IMR-90 (cell line): Measurements from ENCODE around the gene SF3A2. TPM values are rescaled to one million over a fixed set of nuclear protein-coding genes. Genes with fewer than 3 reads are reported as not detected.

Source experiments
- ATAC-seq: fragments of 200-7000 bp; cut with Tn5 transposase; 2 replicates; pipeline ENCODE4 v1.9.1; 2020; ENCODE audit warnings: low read depth, mild to moderate bottlenecking, moderate library complexity
- BruUV-seq: library from RNA; stranded (reverse); fragments of 400-500 nt; replicated peaks from 2 replicates; lab custom pipeline; 2021; lab: Mats Ljungman, UMichigan
- CTCF ChIA-PET: fragments of 300-600 bp; formaldehyde crosslinking; extraction: SDS; loops from one replicate; lab custom pipeline; 2021; ENCODE audit warnings: antibody characterized with exemption; lab: Yijun Ruan, JAX
- POLR2A ChIA-PET: fragments of 300-600 bp; sonication (Branson Sonifier 250); formaldehyde crosslinking; loops from one replicate; lab custom pipeline; 2022; ENCODE audit warnings: antibody characterized with exemption; ENCODE audit not compliant: unreplicated experiment; lab: Charles Lee
- DNase-seq: peaks from one replicate; pipeline ENCODE4 v3.0.0; 2013
- H2AFZ ChIP-seq: replicated peaks from 2 replicates; pipeline ENCODE3; 2013; ENCODE audit warnings: low read length, mild to moderate bottlenecking; ENCODE audit not compliant: poor library complexity
- H2AK5ac ChIP-seq: 2 replicates; pipeline ENCODE4 v1.6.1; 2013; ENCODE audit warnings: low read depth, low read length, inconsistent platforms
- H2AK9ac ChIP-seq: replicated peaks from 2 replicates; pipeline ENCODE3; 2013; ENCODE audit warnings: mild to moderate bottlenecking, low read depth, low read length, moderate library complexity; ENCODE audit not compliant: poor library complexity
- H2BK120ac ChIP-seq: 2 replicates; pipeline ENCODE4 v1.6.1; 2013; ENCODE audit warnings: low read depth, low read length, inconsistent platforms
- H2BK15ac ChIP-seq: 3 replicates; pipeline ENCODE4 v1.6.1; 2013; ENCODE audit warnings: low read depth, low read length, inconsistent platforms
- H2BK20ac ChIP-seq: 2 replicates; pipeline ENCODE4 v1.6.1; 2013; ENCODE audit warnings: low read depth, mild to moderate bottlenecking, inconsistent platforms, low read length, moderate library complexity
- H2BK5ac ChIP-seq: 2 replicates; pipeline ENCODE4 v1.6.1; 2013; ENCODE audit warnings: mild to moderate bottlenecking, low read depth, low read length, inconsistent platforms; ENCODE audit not compliant: poor library complexity, severe bottlenecking
- H3K14ac ChIP-seq: replicated peaks from 2 replicates; pipeline ENCODE4 v1.6.1; 2013; ENCODE audit warnings: low read depth, low read length, inconsistent platforms
- H3K18ac ChIP-seq: 2 replicates; pipeline ENCODE4 v1.6.1; 2013; ENCODE audit warnings: low read depth, low read length, control low read depth
- H3K23ac ChIP-seq: 2 replicates; pipeline ENCODE4 v1.6.1; 2013; ENCODE audit warnings: low read depth, low read length, inconsistent platforms
- H3K27ac ChIP-seq: 2 replicates; pipeline ENCODE4 v1.5.1; 2013; ENCODE audit warnings: mild to moderate bottlenecking, control low read depth, low read length; ENCODE audit not compliant: insufficient read depth
- H3K27me3 ChIP-seq: 2 replicates; pipeline ENCODE4 v1.6.1; 2013; ENCODE audit warnings: low read length; ENCODE audit not compliant: control insufficient read depth, insufficient read depth
- H3K36me3 ChIP-seq: 2 replicates; pipeline ENCODE4 v1.6.1; 2013; ENCODE audit warnings: low read length, mixed read lengths; ENCODE audit not compliant: control insufficient read depth, insufficient read depth
- H3K4ac ChIP-seq: 2 replicates; pipeline ENCODE4 v1.6.1; 2013; ENCODE audit warnings: low read depth, low read length, inconsistent platforms
- H3K4me1 ChIP-seq: 2 replicates; pipeline ENCODE4 v1.6.1; 2013; ENCODE audit warnings: low read length, mixed read lengths; ENCODE audit not compliant: control insufficient read depth, insufficient read depth
- H3K4me2 ChIP-seq: 2 replicates; pipeline ENCODE4 v1.6.1; 2013; ENCODE audit warnings: low read depth, mild to moderate bottlenecking, control low read depth, low read length, moderate library complexity
- H3K4me3 ChIP-seq: 2 replicates; pipeline ENCODE4 v1.5.1; 2013; ENCODE audit warnings: low read depth, mild to moderate bottlenecking, control low read depth, low read length, moderate library complexity; ENCODE audit not compliant: insufficient read depth
- H3K56ac ChIP-seq: 2 replicates; pipeline ENCODE4 v1.6.1; 2013; ENCODE audit warnings: low read length, inconsistent platforms; ENCODE audit not compliant: insufficient read depth; ENCODE audit errors: extremely low read depth
- H3K79me1 ChIP-seq, 2 experiments: 2 replicates each; pipeline ENCODE4 v1.6.1; 2013; ENCODE audit warnings: low read length in 2 of 2, inconsistent platforms in 1 of 2, low read depth in 1 of 2
- H3K9ac ChIP-seq: 2 replicates; pipeline ENCODE4 v1.6.1; 2013; ENCODE audit warnings: low read depth, low read length, control low read depth
- H3K9me1 ChIP-seq: 2 replicates; pipeline ENCODE4 v1.6.1; 2013; ENCODE audit warnings: low read length, inconsistent platforms; ENCODE audit not compliant: insufficient read depth
- H3K9me3 ChIP-seq: 2 replicates; pipeline ENCODE4 v1.6.1; 2013; ENCODE audit warnings: low read length; ENCODE audit not compliant: control insufficient read depth, insufficient read depth
- H4K20me1 ChIP-seq: 2 replicates; pipeline ENCODE4 v1.6.1; 2013; ENCODE audit warnings: low read length, inconsistent platforms; ENCODE audit not compliant: insufficient read depth
- H4K5ac ChIP-seq: 2 replicates; pipeline ENCODE4 v1.6.1; 2013; ENCODE audit warnings: mild to moderate bottlenecking, low read depth, low read length, control low read depth
- H4K8ac ChIP-seq, 2 experiments: 2 replicates each; pipeline ENCODE4 v1.6.1; 2013; ENCODE audit warnings: low read depth in 2 of 2, low read length in 2 of 2, control low read depth in 1 of 2, inconsistent platforms in 1 of 2
- H4K91ac ChIP-seq: 2 replicates; pipeline ENCODE4 v1.6.1; 2013; ENCODE audit warnings: low read depth, low read length, inconsistent platforms; ENCODE audit not compliant: insufficient read depth
- BHLHE40 ChIP-seq: fragments of 150-350 bp; IDR thresholded peaks from 2 replicates; pipeline ENCODE4 v1.6.1; 2016; ENCODE audit warnings: mild to moderate bottlenecking, low read depth, low read length
- CEBPB ChIP-seq: IDR thresholded peaks from 2 replicates; pipeline ENCODE4 v1.6.1; 2012; ENCODE audit warnings: low read depth, low read length, improper control_type of control experiment
- CHD1 ChIP-seq: IDR thresholded peaks from 2 replicates; pipeline ENCODE4 v1.6.1; 2012; ENCODE audit warnings: low read depth, low read length, improper control_type of control experiment
- FOS ChIP-seq: fragments of 150-350 bp; IDR thresholded peaks from 2 replicates; pipeline ENCODE4 v1.6.1; 2016; ENCODE audit warnings: low read depth, low read length
- MAFK ChIP-seq: IDR thresholded peaks from 2 replicates; pipeline ENCODE4 v1.6.1; 2012; ENCODE audit warnings: low read depth, low read length, improper control_type of control experiment
- MAZ ChIP-seq: IDR thresholded peaks from 2 replicates; pipeline ENCODE4 v1.6.1; 2012; ENCODE audit warnings: low read depth, mild to moderate bottlenecking, low read length, improper control_type of control experiment, moderate library complexity, borderline replicate concordance
- MXI1 ChIP-seq: IDR thresholded peaks from 2 replicates; pipeline ENCODE4 v1.6.1; 2012; ENCODE audit warnings: low read depth, mild to moderate bottlenecking, low read length, moderate library complexity, borderline replicate concordance
- NFE2L2 ChIP-seq: fragments of 150-350 bp; IDR thresholded peaks from 2 replicates; pipeline ENCODE4 v1.6.1; 2016; ENCODE audit warnings: low read depth, mild to moderate bottlenecking, low read length
- POLR2A ChIP-seq: IDR thresholded peaks from 2 replicates; pipeline ENCODE4 v1.6.1; 2012; ENCODE audit warnings: mild to moderate bottlenecking, low read depth, low read length
- RAD21 ChIP-seq: IDR thresholded peaks from 2 replicates; pipeline ENCODE4 v1.6.1; 2012; ENCODE audit warnings: low read length, improper control_type of control experiment
- RCOR1 ChIP-seq: IDR thresholded peaks from 2 replicates; pipeline ENCODE4 v1.6.1; 2012; ENCODE audit warnings: mild to moderate bottlenecking, low read length, improper control_type of control experiment; ENCODE audit not compliant: insufficient replicate concordance
- RFX5 ChIP-seq: IDR thresholded peaks from 2 replicates; pipeline ENCODE4 v1.8.0; 2012; ENCODE audit warnings: low read depth, mild to moderate bottlenecking, low read length, moderate library complexity
- SMC3 ChIP-seq: fragments of 150-350 bp; IDR thresholded peaks from 2 replicates; pipeline ENCODE4 v1.6.1; 2016; ENCODE audit warnings: low read depth, mild to moderate bottlenecking, antibody characterized with exemption, low read length, moderate library complexity
- WGBS, 2 experiments: methylation state at CpG; one replicate each; pipeline versions ENCODE4 v1.1.5 to v1.1.7; 2013; ENCODE audit warnings: missing lambda C conversion rate in 2 of 2; ENCODE audit not compliant: insufficient read length in 1 of 2; ENCODE audit errors: extremely low coverage in 2 of 2; 5-methylcytosine and 5-hydroxymethylcytosine counted together
- dilution Hi-C: fragments of 300-500 bp; cut with HindIII; formaldehyde crosslinking; loops from one replicate; pipeline ENCODE4 v1.14.3; 2018; ENCODE audit warnings: low sequenced_read_pairs; ENCODE audit not compliant: unreplicated experiment
- in situ Hi-C: fragments of 300-500 bp; cut with MboI; formaldehyde crosslinking; loops from 3 replicates; pipeline ENCODE4 v1.14.3; 2019; ENCODE audit warnings: low sequenced_read_pairs, inconsistent platforms, mixed read lengths
- intact Hi-C: fragments of 100-400 bp; cut with micrococcal nuclease; formaldehyde crosslinking; loops from 2 replicates; pipeline ENCODE4 v1.10.0; 2022
- polyA plus RNA-seq, 3 experiments: library from polyadenylated mRNA; depleted of rRNA; stranded (reverse); fragments of >200 nt; gene quantifications; 2 replicates each; pipeline ENCODE4 v1.2.3, GENCODE V29; 2012; ENCODE audit warnings: low replicate concordance in 1 of 3
- total RNA-seq: library from RNA; depleted of rRNA; stranded (reverse); fragments of >200 nt; gene quantifications from 2 replicates; pipeline ENCODE4 v1.2.3, GENCODE V29; 2012
- TF ChIP-seq, protein P1 (sequence below): conservative IDR thresholded peaks from 2 replicates; pipeline ENCODE4 v1.5.1; 2012; ENCODE audit warnings: mild to moderate bottlenecking, low read depth, low read length, improper control_type of control experiment
- TF ChIP-seq, protein P2 (sequence below): fragments of 150-350 bp; IDR thresholded peaks from 2 replicates; pipeline ENCODE4 v1.6.1; 2016; ENCODE audit warnings: low read depth, mild to moderate bottlenecking, low read length, moderate library complexity, borderline replicate concordance

Gene SF3A2
- total and polyA plus RNA-seq, 2 of the 4 experiments (the other 2 are of a cell fraction), result 4.8 to 34.5 TPM

DNA sequence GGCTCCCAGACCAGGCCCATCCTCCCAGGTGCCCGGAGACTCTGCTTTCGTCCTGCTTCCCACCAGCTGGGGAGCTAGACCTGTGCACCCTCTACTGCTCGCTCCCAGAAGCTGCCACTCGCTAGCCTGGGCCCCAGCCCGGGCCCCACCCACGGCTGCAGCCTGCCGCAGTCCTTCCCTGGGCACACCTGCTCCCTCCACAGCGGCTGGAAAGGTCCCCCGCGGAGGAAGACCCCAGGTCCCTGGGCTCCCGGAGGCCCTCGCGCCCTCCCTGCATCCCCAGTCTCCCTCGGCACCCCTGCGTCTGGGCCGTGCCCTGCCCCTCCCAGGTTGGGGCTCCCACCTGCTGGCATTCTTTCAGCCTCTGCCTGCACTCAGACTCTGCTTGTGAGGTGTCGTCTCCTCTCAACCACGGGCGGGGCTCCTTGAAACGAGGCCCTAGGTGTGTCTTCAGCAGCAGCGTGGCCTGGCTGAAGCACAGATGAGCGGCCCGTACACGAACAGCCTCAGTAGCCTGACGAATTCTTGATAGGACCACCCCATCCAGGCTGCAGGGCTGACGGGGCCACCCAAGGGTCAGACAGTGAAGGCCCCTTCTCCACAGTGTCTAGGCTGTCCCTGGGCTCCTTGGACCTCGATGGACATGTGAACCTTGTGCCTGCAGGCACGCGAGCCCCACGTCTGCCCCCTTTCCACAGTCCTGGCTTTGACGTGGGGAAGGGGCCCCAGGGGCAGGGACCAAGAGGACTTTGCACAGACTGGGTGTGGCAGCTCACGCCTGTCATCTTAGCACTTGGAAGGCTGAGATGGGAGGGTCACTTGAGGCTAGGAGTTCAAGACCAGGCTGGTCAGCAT, 44.9 kb upstream of the SF3A2 start:
- dilution Hi-C loops (no loop called here), intact Hi-C loops (no loop called here), in situ Hi-C loops (no loop called here)
- H4K20me1 ChIP-seq, result peaks cover 29% of the 10 kb centered on the region
- no peak overlapping the region for H2BK120ac ChIP-seq
- H3K56ac ChIP-seq, result no peak overlapping the region
- H3K27me3 ChIP-seq, result no peaks in the 10 kb centered on the region
- H3K18ac ChIP-seq, result no peak overlapping the region
- H4K91ac ChIP-seq, result no peak overlapping the region
- no peak overlapping the region for H3K23ac ChIP-seq
- peaks cover 9% of the 10 kb centered on the region for H3K9me1 ChIP-seq
- peaks cover 66% of the 10 kb centered on the region for H3K36me3 ChIP-seq
- H2BK5ac ChIP-seq, result no peak overlapping the region
- no peak overlapping the region; the same call in 1 of the 2 replicates for H2AK5ac ChIP-seq
- H3K27ac ChIP-seq, result no peak overlapping the region
- H3K4me1 ChIP-seq, result peaks cover 8% of the 10 kb centered on the region
- DNase-seq, result no peak
- H3K9me3 ChIP-seq, result no peaks in the 10 kb centered on the region
- peaks cover 11 to 85% of the 10 kb centered on the region in 2 experiments for H3K79me1 ChIP-seq
- BruUV-seq, result no TSS peak
- H3K4me3 ChIP-seq, result no peak overlapping the region
- no peak overlapping the region for H3K14ac ChIP-seq
- no peak overlapping the region for H3K9ac ChIP-seq
- ChIA-PET CTCF (no interaction called here), POLR2A (no interaction called here)
- H2BK20ac ChIP-seq, result no peak overlapping the region
- no peak overlapping the region for H2AK9ac ChIP-seq
- no peak overlapping the region for H2AFZ ChIP-seq
- H2BK15ac ChIP-seq, result no peak overlapping the region
- ATAC-seq, result no peak
- no peak overlapping the region for H4K5ac ChIP-seq
- no peak overlapping the region for H4K8ac ChIP-seq
- H3K4me2 ChIP-seq, result no peak overlapping the region
- no peak overlapping the region for H3K4ac ChIP-seq
- WGBS, 2 experiments, result 96% methylated on average over 19 of the region's 32 CpGs; no CpG with 5 or more reads in 1 of the 2 experiments
- TF ChIP-seq MAZ, result no peak
- TF ChIP-seq RFX5, result no peak
- TF ChIP-seq MXI1, result no peak
- no peak for TF ChIP-seq CEBPB
- TF ChIP-seq POLR2A, result no peak
- no peak for TF ChIP-seq NFE2L2
- no peak for TF ChIP-seq MAFK
- TF ChIP-seq, protein P1, sequence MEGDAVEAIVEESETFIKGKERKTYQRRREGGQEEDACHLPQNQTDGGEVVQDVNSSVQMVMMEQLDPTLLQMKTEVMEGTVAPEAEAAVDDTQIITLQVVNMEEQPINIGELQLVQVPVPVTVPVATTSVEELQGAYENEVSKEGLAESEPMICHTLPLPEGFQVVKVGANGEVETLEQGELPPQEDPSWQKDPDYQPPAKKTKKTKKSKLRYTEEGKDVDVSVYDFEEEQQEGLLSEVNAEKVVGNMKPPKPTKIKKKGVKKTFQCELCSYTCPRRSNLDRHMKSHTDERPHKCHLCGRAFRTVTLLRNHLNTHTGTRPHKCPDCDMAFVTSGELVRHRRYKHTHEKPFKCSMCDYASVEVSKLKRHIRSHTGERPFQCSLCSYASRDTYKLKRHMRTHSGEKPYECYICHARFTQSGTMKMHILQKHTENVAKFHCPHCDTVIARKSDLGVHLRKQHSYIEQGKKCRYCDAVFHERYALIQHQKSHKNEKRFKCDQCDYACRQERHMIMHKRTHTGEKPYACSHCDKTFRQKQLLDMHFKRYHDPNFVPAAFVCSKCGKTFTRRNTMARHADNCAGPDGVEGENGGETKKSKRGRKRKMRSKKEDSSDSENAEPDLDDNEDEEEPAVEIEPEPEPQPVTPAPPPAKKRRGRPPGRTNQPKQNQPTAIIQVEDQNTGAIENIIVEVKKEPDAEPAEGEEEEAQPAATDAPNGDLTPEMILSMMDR, result no peak
- TF ChIP-seq CHD1, result no peak
- no peak for TF ChIP-seq RAD21
- TF ChIP-seq FOS, result no peak
- TF ChIP-seq, protein P2, sequence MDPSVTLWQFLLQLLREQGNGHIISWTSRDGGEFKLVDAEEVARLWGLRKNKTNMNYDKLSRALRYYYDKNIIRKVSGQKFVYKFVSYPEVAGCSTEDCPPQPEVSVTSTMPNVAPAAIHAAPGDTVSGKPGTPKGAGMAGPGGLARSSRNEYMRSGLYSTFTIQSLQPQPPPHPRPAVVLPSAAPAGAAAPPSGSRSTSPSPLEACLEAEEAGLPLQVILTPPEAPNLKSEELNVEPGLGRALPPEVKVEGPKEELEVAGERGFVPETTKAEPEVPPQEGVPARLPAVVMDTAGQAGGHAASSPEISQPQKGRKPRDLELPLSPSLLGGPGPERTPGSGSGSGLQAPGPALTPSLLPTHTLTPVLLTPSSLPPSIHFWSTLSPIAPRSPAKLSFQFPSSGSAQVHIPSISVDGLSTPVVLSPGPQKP, result no peak
- TF ChIP-seq BHLHE40, result no peak
- no peak for TF ChIP-seq SMC3
- TF ChIP-seq RCOR1, result no peak
